K562 (cell line): ENCODE data around the gene SLC34A3. TPM values are rescaled to one million over a fixed set of nuclear protein-coding genes. Genes with fewer than 3 reads are reported as not detected.
A peak's percentile ranks its signal among the peaks of the same experiment; 100 is the strongest.

Experiments
- BCLAF1 ChIP-seq, 2 experiments: fragments of 450-650 bp in 1 of 2; IDR thresholded peaks; 2 replicates each; pipeline ENCODE4 v1.6.1; 2011 to 2017; ENCODE audit warnings: low read depth in 2 of 2, antibody characterized with exemption in 1 of 2, borderline replicate concordance in 1 of 2, low read length in 1 of 2, mild to moderate bottlenecking in 1 of 2, mixed read lengths in 1 of 2; ENCODE audit not compliant: control insufficient read depth in 1 of 2
- GABPB1 ChIP-seq: sonication (generic); formaldehyde crosslinking; IDR thresholded peaks from 2 replicates; pipeline ENCODE4 v1.8.0; 2022; ENCODE audit warnings: mild to moderate bottlenecking, missing genetic modification reagents
- NCOR1 ChIP-seq: fragments of 450-650 bp; IDR thresholded peaks from 2 replicates; pipeline ENCODE4 v1.6.1; 2016; ENCODE audit warnings: mild to moderate bottlenecking, moderate library complexity
- NFIX ChIP-seq: fragments of 250-450 bp; sonication (Bioruptor Pico); IDR thresholded peaks from 2 replicates; pipeline ENCODE4 v1.4.0; 2020; ENCODE audit warnings: low read depth, mild to moderate bottlenecking, moderate library complexity
- RERE ChIP-seq: sonication (generic); formaldehyde crosslinking; IDR thresholded peaks from 2 replicates; pipeline ENCODE4 v1.8.0; 2023; ENCODE audit warnings: missing genetic modification reagents, mild to moderate bottlenecking, borderline replicate concordance
- TAF9B ChIP-seq: fragments of 450-650 bp; IDR thresholded peaks from 2 replicates; pipeline ENCODE4 v1.6.1; 2018; ENCODE audit warnings: mild to moderate bottlenecking; ENCODE audit not compliant: partially characterized antibody
- TCF3 ChIP-seq: sonication (generic); formaldehyde crosslinking; IDR thresholded peaks from 2 replicates; pipeline ENCODE4 v1.4.0; 2020; ENCODE audit warnings: mild to moderate bottlenecking, missing genetic modification reagents
- YBX1 ChIP-seq: fragments of 450-650 bp; IDR thresholded peaks from 2 replicates; pipeline ENCODE4 v1.7.1; 2016; ENCODE audit warnings: mild to moderate bottlenecking
- polyA plus RNA-seq, 8 experiments: library from polyadenylated mRNA; depleted of rRNA in 4 of 8; stranded (reverse) in 5 of 8; unstranded in 3 of 8; fragments of >200 nt; fragmentation: Nextera tagmentation in 2 of 8; fragmentation: Illumina TruSeq in 1 of 8; extraction: Ambion mirVana in 2 of 8; extraction: Trizol in 1 of 8; gene quantifications; 2 replicates each; pipeline versions ENCODE4 v1.2.1 to v1.2.3, GENCODE V29; 2011 to 2014; ENCODE audit warnings: inconsistent platforms in 1 of 8, missing spikeins in 1 of 8
- total RNA-seq, 7 experiments: library from RNA; depleted of rRNA in 6 of 7; stranded (reverse); fragments of >200 nt in 6 of 7; fragmentation: Illumina TruSeq in 2 of 7; extraction: Trizol in 2 of 7; gene quantifications; 2 replicates each; pipeline versions ENCODE4 v1.2.1 to v1.2.3, GENCODE V29; 2011 to 2021; ENCODE audit warnings: low replicate concordance in 1 of 7
- TF ChIP-seq, protein P1 (sequence below): sonication (generic); formaldehyde crosslinking; IDR thresholded peaks from 2 replicates; pipeline ENCODE4 v1.8.1; 2023; ENCODE audit warnings: missing genetic modification reagents, mild to moderate bottlenecking, borderline replicate concordance
- TF ChIP-seq, protein P2 (sequence below): fragments of 250-450 bp; sonication (Bioruptor Pico); IDR thresholded peaks from 2 replicates; pipeline ENCODE4 v1.8.0; 2021; ENCODE audit warnings: mild to moderate bottlenecking, moderate library complexity

SLC34A3 gene
- total and polyA plus RNA-seq, 9 of the 15 experiments (the other 6 are each of a cell fraction or from before 2014, with no cell fraction given): not detected

- TF ChIP-seq BCLAF1 (IDR thresholded peaks at IDR 0.05; ENCODE audit: borderline replicate concordance in 1 of 2, control insufficient read depth in 1 of 2, low read depth in 2 of 2, low read length in 1 of 2) (no peak), NFIX (CRISPR knock-in tag) (no peak), YBX1 (no peak), NCOR1 (no peak), RERE (no peak), GABPB1 (peak; percentile 98), TCF3 (CRISPR knock-in tag) (no peak), TAF9B (no peak)
- TF ChIP-seq, protein P1, sequence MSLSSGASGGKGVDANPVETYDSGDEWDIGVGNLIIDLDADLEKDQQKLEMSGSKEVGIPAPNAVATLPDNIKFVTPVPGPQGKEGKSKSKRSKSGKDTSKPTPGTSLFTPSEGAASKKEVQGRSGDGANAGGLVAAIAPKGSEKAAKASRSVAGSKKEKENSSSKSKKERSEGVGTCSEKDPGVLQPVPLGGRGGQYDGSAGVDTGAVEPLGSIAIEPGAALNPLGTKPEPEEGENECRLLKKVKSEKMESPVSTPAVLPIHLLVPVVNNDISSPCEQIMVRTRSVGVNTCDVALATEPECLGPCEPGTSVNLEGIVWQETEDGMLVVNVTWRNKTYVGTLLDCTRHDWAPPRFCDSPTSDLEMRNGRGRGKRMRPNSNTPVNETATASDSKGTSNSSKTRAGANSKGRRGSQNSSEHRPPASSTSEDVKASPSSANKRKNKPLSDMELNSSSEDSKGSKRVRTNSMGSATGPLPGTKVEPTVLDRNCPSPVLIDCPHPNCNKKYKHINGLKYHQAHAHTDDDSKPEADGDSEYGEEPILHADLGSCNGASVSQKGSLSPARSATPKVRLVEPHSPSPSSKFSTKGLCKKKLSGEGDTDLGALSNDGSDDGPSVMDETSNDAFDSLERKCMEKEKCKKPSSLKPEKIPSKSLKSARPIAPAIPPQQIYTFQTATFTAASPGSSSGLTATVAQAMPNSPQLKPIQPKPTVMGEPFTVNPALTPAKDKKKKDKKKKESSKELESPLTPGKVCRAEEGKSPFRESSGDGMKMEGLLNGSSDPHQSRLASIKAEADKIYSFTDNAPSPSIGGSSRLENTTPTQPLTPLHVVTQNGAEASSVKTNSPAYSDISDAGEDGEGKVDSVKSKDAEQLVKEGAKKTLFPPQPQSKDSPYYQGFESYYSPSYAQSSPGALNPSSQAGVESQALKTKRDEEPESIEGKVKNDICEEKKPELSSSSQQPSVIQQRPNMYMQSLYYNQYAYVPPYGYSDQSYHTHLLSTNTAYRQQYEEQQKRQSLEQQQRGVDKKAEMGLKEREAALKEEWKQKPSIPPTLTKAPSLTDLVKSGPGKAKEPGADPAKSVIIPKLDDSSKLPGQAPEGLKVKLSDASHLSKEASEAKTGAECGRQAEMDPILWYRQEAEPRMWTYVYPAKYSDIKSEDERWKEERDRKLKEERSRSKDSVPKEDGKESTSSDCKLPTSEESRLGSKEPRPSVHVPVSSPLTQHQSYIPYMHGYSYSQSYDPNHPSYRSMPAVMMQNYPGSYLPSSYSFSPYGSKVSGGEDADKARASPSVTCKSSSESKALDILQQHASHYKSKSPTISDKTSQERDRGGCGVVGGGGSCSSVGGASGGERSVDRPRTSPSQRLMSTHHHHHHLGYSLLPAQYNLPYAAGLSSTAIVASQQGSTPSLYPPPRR (CRISPR knock-in tag): no peak
- TF ChIP-seq, protein P2, sequence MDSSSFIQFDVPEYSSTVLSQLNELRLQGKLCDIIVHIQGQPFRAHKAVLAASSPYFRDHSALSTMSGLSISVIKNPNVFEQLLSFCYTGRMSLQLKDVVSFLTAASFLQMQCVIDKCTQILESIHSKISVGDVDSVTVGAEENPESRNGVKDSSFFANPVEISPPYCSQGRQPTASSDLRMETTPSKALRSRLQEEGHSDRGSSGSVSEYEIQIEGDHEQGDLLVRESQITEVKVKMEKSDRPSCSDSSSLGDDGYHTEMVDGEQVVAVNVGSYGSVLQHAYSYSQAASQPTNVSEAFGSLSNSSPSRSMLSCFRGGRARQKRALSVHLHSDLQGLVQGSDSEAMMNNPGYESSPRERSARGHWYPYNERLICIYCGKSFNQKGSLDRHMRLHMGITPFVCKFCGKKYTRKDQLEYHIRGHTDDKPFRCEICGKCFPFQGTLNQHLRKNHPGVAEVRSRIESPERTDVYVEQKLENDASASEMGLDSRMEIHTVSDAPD (CRISPR knock-in tag): no peak
These were observed 25.3 kb upstream of the SLC34A3 start, which contains the start of the genes NDOR1 and TMEM203 (continued) for GRCh38 chr9:137205126-137206069.
